ENCODE results near the gene TMTC3. TPM values are rescaled to one million over a fixed set of nuclear protein-coding genes. Genes with fewer than 3 reads are reported as not detected.

TMTC3 gene
- total and polyA plus RNA-seq, 2 of the 8 experiments (the other 6 are each of a cell fraction or from before 2014, with no cell fraction given), result 7.0 to 45.1 TPM

DNA sequence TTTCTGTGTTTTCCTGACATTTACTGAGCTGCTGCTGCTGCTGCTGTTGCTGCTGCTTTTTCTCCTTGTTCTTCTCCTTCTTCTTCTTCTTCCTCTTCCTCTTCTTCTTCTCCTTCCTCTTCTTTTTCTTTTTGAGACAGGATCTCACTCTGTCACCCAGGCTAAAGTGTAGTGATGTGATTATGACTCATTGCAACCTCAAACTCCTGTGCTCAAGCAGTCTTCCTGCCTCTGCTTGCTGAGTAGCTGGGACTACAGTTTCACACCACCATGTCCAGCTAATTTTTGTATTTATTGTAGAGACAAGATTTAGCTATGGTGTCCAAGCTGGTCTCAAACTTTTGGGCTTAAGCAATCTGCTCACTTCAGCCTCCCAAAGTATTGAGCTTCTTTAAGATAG is 95.8 kb downstream of the TMTC3 start:
- no peaks in the 10 kb centered on the region for H3K4me1 ChIP-seq (replicated peaks in 1 of 4; ENCODE audit: control insufficient read depth in 3 of 4, insufficient read depth in 4 of 4, low read length in 3 of 4)
- H3K23me2 ChIP-seq (ENCODE audit: low read depth, low read length), result no peaks in the 10 kb centered on the region
- DNase-seq (ENCODE audit: low read depth in 1 of 2, low spot score in 2 of 2) (no peak), FAIRE-seq (no peak)
- no peak overlapping the region for H2BK20ac ChIP-seq (ENCODE audit: low read length)
- no peaks in the 10 kb centered on the region for H3K9me3 ChIP-seq (ENCODE audit: insufficient read depth in 2 of 2, low read depth in 1 of 2, low read length in 1 of 2)
- no peak overlapping the region for H2BK12ac ChIP-seq (ENCODE audit: low read depth, low read length)
- no peak overlapping the region for H3K4me3 ChIP-seq (ENCODE audit: extremely low read depth in 1 of 4, insufficient read depth in 2 of 4, low read depth in 3 of 4, low read length in 4 of 4)
- no peak overlapping the region for H2BK120ac ChIP-seq (replicated peaks; ENCODE audit: low read depth, low read length)
- no peak overlapping the region for H3K18ac ChIP-seq (ENCODE audit: extremely low read depth, low read length)
- H3K27ac ChIP-seq (ENCODE audit: low read depth, low read length), result no peak overlapping the region
- no peak overlapping the region for H2AFZ ChIP-seq (ENCODE audit: low read length)
- ChIA-PET CTCF (ENCODE audit: partially characterized antibody) (no interaction called here), POLR2A (ENCODE audit: partially characterized antibody) (no interaction called here)
- H3K23ac ChIP-seq (ENCODE audit: insufficient read length), result no peak overlapping the region
- no peak overlapping the region for H3K14ac ChIP-seq (ENCODE audit: insufficient read length)
- H3K56ac ChIP-seq (replicated peaks; ENCODE audit: insufficient read length, low read depth, low read length), result no peak overlapping the region
- H3K9ac ChIP-seq (replicated peaks in 1 of 4; ENCODE audit: extremely low read depth in 1 of 4, low read depth in 3 of 4, low read length in 3 of 4), result no peak overlapping the region
- H4K91ac ChIP-seq (replicated peaks; ENCODE audit: insufficient read length, low read length), result no peak overlapping the region
- H3K27me3 ChIP-seq (replicated peaks in 1 of 4; ENCODE audit: control insufficient read depth in 3 of 4, extremely low read depth in 1 of 4, insufficient read depth in 3 of 4, low read length in 3 of 4), result no peaks in the 10 kb centered on the region
- no peak overlapping the region for H2BK15ac ChIP-seq (ENCODE audit: low read length)
- no peak overlapping the region for H3K4me2 ChIP-seq (ENCODE audit: insufficient read depth in 1 of 2, low read depth in 2 of 2, low read length in 2 of 2)
- no peaks in the 10 kb centered on the region for H4K20me1 ChIP-seq (replicated peaks in 1 of 2; ENCODE audit: control insufficient read depth in 1 of 2, insufficient read depth in 2 of 2, low read length in 2 of 2)
- H4K8ac ChIP-seq (ENCODE audit: extremely low read depth, insufficient read depth, low read length), result no peak overlapping the region
- no peaks in the 10 kb centered on the region for H3K79me2 ChIP-seq (ENCODE audit: control insufficient read depth in 1 of 2, insufficient read depth in 2 of 2, low read length in 2 of 2)
- H2BK5ac ChIP-seq (ENCODE audit: low read depth, low read length), result no peak overlapping the region
- no peak overlapping the region for H3K4ac ChIP-seq (replicated peaks; ENCODE audit: insufficient read length, low read depth, low read length)
- no peak overlapping the region for H4K5ac ChIP-seq (ENCODE audit: insufficient read length, low read depth, low read length)
- no peaks in the 10 kb centered on the region for H3K79me1 ChIP-seq (ENCODE audit: low read depth, low read length)
- H2AK5ac ChIP-seq (ENCODE audit: low read depth, low read length), result no peak overlapping the region
- no peaks in the 10 kb centered on the region for H3K36me3 ChIP-seq (ENCODE audit: control insufficient read depth in 2 of 4, insufficient read depth in 4 of 4, low read length in 3 of 4)
- TF ChIP-seq ZNF274 (IDR thresholded peaks at IDR 0.05; ENCODE audit: borderline replicate concordance, extremely low read depth, low read length) (no peak), KDM1A (IDR thresholded peaks at IDR 0.05; ENCODE audit: borderline replicate concordance, low read length) (no peak), POLR2A (IDR thresholded peaks at IDR 0.05; ENCODE audit: control extremely low read depth in 1 of 2, low read depth in 2 of 2, low read length in 2 of 2) (no peak), MAFK (IDR thresholded peaks at IDR 0.05; ENCODE audit: low read depth, low read length) (no peak), CEBPB (IDR thresholded peaks at IDR 0.05; ENCODE audit: low read depth, low read length) (no peak), YY1 (IDR thresholded peaks at IDR 0.05; ENCODE audit: low read depth, low read length) (no peak), EZH2 (IDR thresholded peaks at IDR 0.05; ENCODE audit: low read depth, low read length, severe bottlenecking) (no peak), TBP (IDR thresholded peaks at IDR 0.05; ENCODE audit: low read depth, low read length) (no peak), KDM4A (IDR thresholded peaks at IDR 0.05; ENCODE audit: low read depth, low read length, severe bottlenecking) (no peak), SUZ12 (IDR thresholded peaks at IDR 0.05; ENCODE audit: low read length) (no peak), RBBP5 (IDR thresholded peaks at IDR 0.05; ENCODE audit: borderline replicate concordance, low read depth, low read length) (no peak), RXRA (IDR thresholded peaks at IDR 0.05; ENCODE audit: insufficient read depth, low read depth, low read length) (no peak), POU5F1 (IDR thresholded peaks at IDR 0.05; ENCODE audit: low read depth, low read length) (no peak), CHD2 (IDR thresholded peaks at IDR 0.05; ENCODE audit: low read length) (no peak)
- TF ChIP-seq, protein P1, sequence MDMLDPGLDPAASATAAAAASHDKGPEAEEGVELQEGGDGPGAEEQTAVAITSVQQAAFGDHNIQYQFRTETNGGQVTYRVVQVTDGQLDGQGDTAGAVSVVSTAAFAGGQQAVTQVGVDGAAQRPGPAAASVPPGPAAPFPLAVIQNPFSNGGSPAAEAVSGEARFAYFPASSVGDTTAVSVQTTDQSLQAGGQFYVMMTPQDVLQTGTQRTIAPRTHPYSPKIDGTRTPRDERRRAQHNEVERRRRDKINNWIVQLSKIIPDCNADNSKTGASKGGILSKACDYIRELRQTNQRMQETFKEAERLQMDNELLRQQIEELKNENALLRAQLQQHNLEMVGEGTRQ (IDR thresholded peaks at IDR 0.05; ENCODE audit: low read length), result no peak
- TF ChIP-seq, protein P2, sequence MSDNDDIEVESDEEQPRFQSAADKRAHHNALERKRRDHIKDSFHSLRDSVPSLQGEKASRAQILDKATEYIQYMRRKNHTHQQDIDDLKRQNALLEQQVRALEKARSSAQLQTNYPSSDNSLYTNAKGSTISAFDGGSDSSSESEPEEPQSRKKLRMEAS (IDR thresholded peaks at IDR 0.05), result no peak

Data from H1 (cell line).